GM12878 (cell line): Measurements from ENCODE around the gene PELI2. TPM values are rescaled to one million over a fixed set of nuclear protein-coding genes. Genes with fewer than 3 reads are reported as not detected.

ENCODE experiments used
- ATAC-seq: fragments of 200-7000 bp; cut with Tn5 transposase; 3 replicates; pipeline ENCODE4 v1.9.1; 2020; ENCODE audit warnings: mild to moderate bottlenecking, moderate library complexity
- BruUV-seq: library from RNA; stranded (reverse); fragments of 400-500 nt; replicated peaks from 2 replicates; lab custom pipeline; 2021; lab: Mats Ljungman, UMichigan
- CTCF ChIA-PET: fragments of 300-600 bp; sonication (Branson Sonifier 250); formaldehyde crosslinking; extraction: SDS; loops from one replicate; lab custom pipeline; 2021; ENCODE audit warnings: inconsistent platforms; lab: Yijun Ruan, JAX
- POLR2A ChIA-PET: fragments of 350-600 bp; formaldehyde crosslinking; extraction: SDS; loops from one replicate; lab custom pipeline; 2021; ENCODE audit warnings: inconsistent platforms; lab: Charles Lee
- RAD21 ChIA-PET: fragments of 300-600 bp; sonication (Branson Sonifier 250); formaldehyde crosslinking; loops from one replicate; lab custom pipeline; 2023; ENCODE audit warnings: antibody characterized with exemption; ENCODE audit not compliant: unreplicated experiment; lab: Charles Lee
- SMC1A ChIA-PET: fragments of 300-600 bp; sonication (Branson Sonifier 250); formaldehyde crosslinking; loops from one replicate; lab custom pipeline; 2023; ENCODE audit not compliant: unreplicated experiment, uncharacterized antibody; lab: Charles Lee
- DNase-seq: peaks from one replicate; pipeline ENCODE4 v3.0.0-alpha.2; 2011; ENCODE audit warnings: low read depth, low spot score
- FAIRE-seq: peaks from 3 replicates; lab custom pipeline; 2011; peaks lifted over from hg19 to GRCh38; lab: Jason Lieb, UNC
- H2AFZ ChIP-seq: 2 replicates; pipeline ENCODE4 v1.6.0; 2011; ENCODE audit warnings: low read depth, low read length, control low read depth; ENCODE audit not compliant: control insufficient read depth
- H3K27ac ChIP-seq: 2 replicates; pipeline ENCODE4 v1.5.1; 2011; ENCODE audit warnings: control low read depth; ENCODE audit not compliant: control insufficient read depth, insufficient read depth
- H3K27me3 ChIP-seq, 2 experiments: replicated peaks in 1 of 2; 2 replicates each; pipeline versions ENCODE4 v1.6.0 to v1.6.1; 2011; ENCODE audit warnings: low read length in 1 of 2; ENCODE audit not compliant: control insufficient read depth in 2 of 2, insufficient read depth in 2 of 2
- H3K36me3 ChIP-seq, 2 experiments: 2 replicates each; pipeline ENCODE4 v1.5.1; 2011; ENCODE audit warnings: low read length in 1 of 2; ENCODE audit not compliant: control insufficient read depth in 2 of 2, insufficient read depth in 2 of 2
- H3K4me1 ChIP-seq: 2 replicates; pipeline ENCODE4 v1.6.1; 2011; ENCODE audit warnings: mild to moderate bottlenecking, low read length, moderate library complexity, mixed read lengths; ENCODE audit not compliant: control insufficient read depth, insufficient read depth
- H3K4me2 ChIP-seq: 2 replicates; pipeline ENCODE4 v1.6.0; 2011; ENCODE audit warnings: control low read depth; ENCODE audit not compliant: control insufficient read depth, insufficient read depth
- H3K4me3 ChIP-seq: fragments of 200-600 bp; sonication (generic); 2 replicates; pipeline ENCODE4 v1.5.1; 2016
- H3K79me2 ChIP-seq: 2 replicates; pipeline ENCODE4 v1.6.0; 2011; ENCODE audit warnings: low read length; ENCODE audit not compliant: control insufficient read depth, insufficient read depth
- H3K9ac ChIP-seq: 2 replicates; pipeline ENCODE4 v1.8.0; 2011; ENCODE audit warnings: low read length, control low read depth, mixed read lengths; ENCODE audit not compliant: control insufficient read depth, insufficient read depth
- H3K9me3 ChIP-seq: replicated peaks from 3 replicates; pipeline ENCODE4 v1.5.1; 2011; ENCODE audit warnings: mild to moderate bottlenecking, low read length; ENCODE audit not compliant: control insufficient read depth, insufficient read depth
- H4K20me1 ChIP-seq: 2 replicates; pipeline ENCODE4 v1.6.0; 2011; ENCODE audit not compliant: control insufficient read depth, insufficient read depth
- CHD2 ChIP-seq: IDR thresholded peaks from 2 replicates; pipeline ENCODE4 v1.6.1; 2011; ENCODE audit warnings: low read depth, low read length, improper control_type of control experiment, borderline replicate concordance
- ESRRA ChIP-seq: IDR thresholded peaks from 2 replicates; pipeline ENCODE4 v1.6.1; 2012; ENCODE audit warnings: mild to moderate bottlenecking, low read length, improper control_type of control experiment
- MYB ChIP-seq: fragments of 150-350 bp; IDR thresholded peaks from 2 replicates; pipeline ENCODE4 v1.6.1; 2014; ENCODE audit warnings: mild to moderate bottlenecking, low read depth, low read length, borderline replicate concordance
- POLR2A ChIP-seq: IDR thresholded peaks from 2 replicates; pipeline ENCODE4 v1.6.1; 2011; ENCODE audit warnings: low read depth, mild to moderate bottlenecking, low read length
- RAD21 ChIP-seq: IDR thresholded peaks from 2 replicates; pipeline ENCODE4 v1.6.1; 2011; ENCODE audit warnings: mild to moderate bottlenecking, low read depth, low read length, moderate library complexity; ENCODE audit not compliant: insufficient read depth
- SPI1 ChIP-seq: IDR thresholded peaks from 2 replicates; pipeline ENCODE4 v1.6.1; 2011; ENCODE audit warnings: low read depth, mild to moderate bottlenecking, low read length, moderate library complexity, borderline replicate concordance; ENCODE audit not compliant: insufficient read depth
- TCF12 ChIP-seq: IDR thresholded peaks from 2 replicates; pipeline ENCODE4 v1.6.1; 2011; ENCODE audit warnings: low read depth, mild to moderate bottlenecking, low read length
- ZNF217 ChIP-seq: fragments of 450-650 bp; IDR thresholded peaks from 2 replicates; pipeline ENCODE4 v1.6.1; 2017; ENCODE audit warnings: antibody characterized with exemption, mild to moderate bottlenecking
- WGBS: methylation state at CpG from one replicate; pipeline ENCODE4 v1.1.6; 2016; ENCODE audit warnings: low lambda C conversion rate; ENCODE audit not compliant: insufficient replicate concordance, insufficient coverage; ENCODE audit errors: missing lambda C conversion rate; 5-methylcytosine and 5-hydroxymethylcytosine counted together
- in situ Hi-C: fragments of 300-500 bp; cut with MboI; formaldehyde crosslinking; loops from 9 replicates; pipeline ENCODE4 v1.14.3; 2018; ENCODE audit warnings: mixed read lengths
- intact Hi-C: fragments of 100-400 bp; cut with micrococcal nuclease; formaldehyde crosslinking; loops from one replicate; pipeline ENCODE4 v1.14.2; 2022; ENCODE audit not compliant: unreplicated experiment
- polyA plus RNA-seq, 11 experiments: library from polyadenylated mRNA; depleted of rRNA in 4 of 11; unstranded in 6 of 11; stranded (reverse) in 5 of 11; fragments of >200 nt; fragmentation: Nextera tagmentation in 4 of 11; fragmentation: Illumina TruSeq in 1 of 11; extraction: Ambion mirVana in 4 of 11; extraction: Trizol in 1 of 11; gene quantifications; 1 replicate in 1 of 11; 2 replicates in 10 of 11; pipeline versions ENCODE4 v1.2.1 to v1.2.3, GENCODE V29; 2011 to 2016; ENCODE audit warnings: inconsistent platforms in 2 of 11, missing spikeins in 2 of 11, low read depth in 1 of 11
- total RNA-seq, 4 experiments: library from RNA; depleted of rRNA in 3 of 4; stranded (reverse); fragments of >200 nt in 3 of 4; fragmentation: Illumina TruSeq in 1 of 4; extraction: Trizol in 1 of 4; gene quantifications; 2 replicates each; pipeline versions ENCODE4 v1.2.1 to v1.2.3, GENCODE V29; 2013 to 2021
- TF ChIP-seq, protein P1 (sequence below): fragments of 450-650 bp; formaldehyde crosslinking; IDR thresholded peaks from 2 replicates; pipeline ENCODE4 v1.5.0; 2022; ENCODE audit warnings: mild to moderate bottlenecking, missing genetic modification characterization
- TF ChIP-seq, protein P2 (sequence below): fragments of 450-650 bp; conservative IDR thresholded peaks from 2 replicates; pipeline ENCODE4 v1.6.1; 2017; ENCODE audit warnings: mild to moderate bottlenecking, moderate library complexity

Gene PELI2
- total and polyA plus RNA-seq, 10 of the 15 experiments (the other 5 are each of a cell fraction or from before 2014, with no cell fraction given), result under 0.01 to 0.10 (median 0.01) TPM; not detected in 3

DNA sequence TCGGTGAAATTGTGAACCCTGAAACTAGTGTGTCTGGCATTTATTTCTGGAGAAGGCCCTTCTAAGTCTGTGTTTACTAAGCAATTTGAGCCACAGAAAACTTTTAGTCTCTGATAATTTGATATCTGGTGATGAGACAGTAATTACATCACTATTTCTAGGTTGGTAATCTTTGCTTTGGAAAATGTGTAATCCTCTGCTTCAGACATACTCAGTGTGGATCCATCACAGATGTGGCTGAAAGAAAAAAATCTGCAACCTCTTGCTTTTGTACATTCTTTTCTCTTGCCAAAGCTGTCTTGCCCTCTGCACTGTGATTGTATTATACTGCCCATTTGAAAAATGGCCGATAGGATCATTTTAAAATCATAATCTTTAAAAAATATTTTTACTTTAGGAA is 78.1 kb downstream of the PELI2 start (continued):
- TF ChIP-seq SPI1 (no peak), POLR2A (no peak), ESRRA (no peak)
- TF ChIP-seq, protein P1, sequence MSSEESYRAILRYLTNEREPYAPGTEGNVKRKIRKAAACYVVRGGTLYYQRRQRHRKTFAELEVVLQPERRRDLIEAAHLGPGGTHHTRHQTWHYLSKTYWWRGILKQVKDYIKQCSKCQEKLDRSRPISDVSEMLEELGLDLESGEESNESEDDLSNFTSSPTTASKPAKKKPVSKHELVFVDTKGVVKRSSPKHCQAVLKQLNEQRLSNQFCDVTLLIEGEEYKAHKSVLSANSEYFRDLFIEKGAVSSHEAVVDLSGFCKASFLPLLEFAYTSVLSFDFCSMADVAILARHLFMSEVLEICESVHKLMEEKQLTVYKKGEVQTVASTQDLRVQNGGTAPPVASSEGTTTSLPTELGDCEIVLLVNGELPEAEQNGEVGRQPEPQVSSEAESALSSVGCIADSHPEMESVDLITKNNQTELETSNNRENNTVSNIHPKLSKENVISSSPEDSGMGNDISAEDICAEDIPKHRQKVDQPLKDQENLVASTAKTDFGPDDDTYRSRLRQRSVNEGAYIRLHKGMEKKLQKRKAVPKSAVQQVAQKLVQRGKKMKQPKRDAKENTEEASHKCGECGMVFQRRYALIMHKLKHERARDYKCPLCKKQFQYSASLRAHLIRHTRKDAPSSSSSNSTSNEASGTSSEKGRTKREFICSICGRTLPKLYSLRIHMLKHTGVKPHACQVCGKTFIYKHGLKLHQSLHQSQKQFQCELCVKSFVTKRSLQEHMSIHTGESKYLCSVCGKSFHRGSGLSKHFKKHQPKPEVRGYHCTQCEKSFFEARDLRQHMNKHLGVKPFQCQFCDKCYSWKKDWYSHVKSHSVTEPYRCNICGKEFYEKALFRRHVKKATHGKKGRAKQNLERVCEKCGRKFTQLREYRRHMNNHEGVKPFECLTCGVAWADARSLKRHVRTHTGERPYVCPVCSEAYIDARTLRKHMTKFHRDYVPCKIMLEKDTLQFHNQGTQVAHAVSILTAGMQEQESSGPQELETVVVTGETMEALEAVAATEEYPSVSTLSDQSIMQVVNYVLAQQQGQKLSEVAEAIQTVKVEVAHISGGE (CRISPR knock-in tag), result no peak

DNA sequence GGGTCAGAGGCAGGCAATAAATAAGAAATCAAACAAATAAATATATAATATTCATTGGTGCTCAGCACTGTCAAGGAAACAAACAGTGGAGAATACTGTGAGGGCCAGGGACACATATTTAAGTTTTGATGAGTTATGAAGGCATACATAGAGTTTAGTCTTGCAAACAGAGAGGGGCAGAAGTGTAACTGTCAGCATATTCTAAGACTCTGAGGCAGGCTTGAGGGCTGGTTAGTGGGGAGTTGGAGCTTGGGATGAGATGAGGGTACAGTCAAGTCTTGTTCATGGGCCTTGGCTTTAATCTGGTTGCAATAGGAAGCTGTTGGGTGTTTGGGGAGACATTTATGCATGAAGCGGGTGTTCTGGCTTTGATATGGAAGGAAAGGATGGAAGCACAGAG is 78.9 kb downstream of the PELI2 start:
- CTCF ChIA-PET, result no interaction called here
- FAIRE-seq, result no peak
- intact Hi-C loops, result no loop called here

More for the DNA sequence above, 78.9 kb downstream of the PELI2 start:
- Histone ChIP-seq H3K4me2 (no peak overlapping the region), H3K27me3 (no peaks in the 10 kb centered on the region), H2AFZ (no peak overlapping the region), H3K4me3 (no peak overlapping the region), H3K36me3 (no peaks in the 10 kb centered on the region), H4K20me1 (no peaks in the 10 kb centered on the region), H3K4me1 (peaks cover 19% of the 10 kb centered on the region; the same call in 1 of the 2 replicates), H3K9me3 (no peaks in the 10 kb centered on the region), H3K27ac (no peak overlapping the region), H3K79me2 (no peaks in the 10 kb centered on the region), H3K9ac (no peak overlapping the region)
- BruUV-seq, result no TSS peak
- RAD21 ChIA-PET, result no interaction called here
- in situ Hi-C loops, result no loop called here
- 100% methylated on average over 1 of the region's 1 CpG for WGBS
- ATAC-seq (no peak), DNase-seq (no peak)
- SMC1A ChIA-PET, result no interaction called here
- TF ChIP-seq RAD21, result no peak
- TF ChIP-seq, protein P2, sequence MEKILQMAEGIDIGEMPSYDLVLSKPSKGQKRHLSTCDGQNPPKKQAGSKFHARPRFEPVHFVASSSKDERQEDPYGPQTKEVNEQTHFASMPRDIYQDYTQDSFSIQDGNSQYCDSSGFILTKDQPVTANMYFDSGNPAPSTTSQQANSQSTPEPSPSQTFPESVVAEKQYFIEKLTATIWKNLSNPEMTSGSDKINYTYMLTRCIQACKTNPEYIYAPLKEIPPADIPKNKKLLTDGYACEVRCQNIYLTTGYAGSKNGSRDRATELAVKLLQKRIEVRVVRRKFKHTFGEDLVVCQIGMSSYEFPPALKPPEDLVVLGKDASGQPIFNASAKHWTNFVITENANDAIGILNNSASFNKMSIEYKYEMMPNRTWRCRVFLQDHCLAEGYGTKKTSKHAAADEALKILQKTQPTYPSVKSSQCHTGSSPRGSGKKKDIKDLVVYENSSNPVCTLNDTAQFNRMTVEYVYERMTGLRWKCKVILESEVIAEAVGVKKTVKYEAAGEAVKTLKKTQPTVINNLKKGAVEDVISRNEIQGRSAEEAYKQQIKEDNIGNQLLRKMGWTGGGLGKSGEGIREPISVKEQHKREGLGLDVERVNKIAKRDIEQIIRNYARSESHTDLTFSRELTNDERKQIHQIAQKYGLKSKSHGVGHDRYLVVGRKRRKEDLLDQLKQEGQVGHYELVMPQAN, result no peak
- no peak for TF ChIP-seq SPI1
- TF ChIP-seq TCF12, result no peak
- TF ChIP-seq MYB, result no peak
- no peak for TF ChIP-seq CHD2
- TF ChIP-seq ZNF217, result no peak
- POLR2A ChIA-PET, result no interaction called here
